Neural cell (in vitro differentiated cells): ENCODE measurements around the gene KRTAP10-9. TPM values are rescaled to one million over a fixed set of nuclear protein-coding genes. Genes with fewer than 3 reads are reported as not detected.

Source experiments
- H2AFZ ChIP-seq: fragments of 200-600, 300-800 bp; sonication (generic), shearing (Covaris generic); 2 replicates; pipeline ENCODE4 v1.6.0; 2014; ENCODE audit warnings: low read depth, mild to moderate bottlenecking, antibody characterized with exemption, low read length, moderate library complexity
- H3F3A ChIP-seq: fragments of 200-600 bp; shearing (Covaris generic); 2 replicates; pipeline ENCODE4 v1.6.1; 2016; ENCODE audit warnings: mild to moderate bottlenecking, moderate library complexity, mixed read lengths, antibody characterized with exemption, low read length; ENCODE audit not compliant: insufficient read depth, poor library complexity, severe bottlenecking
- H3K27ac ChIP-seq: fragments of 200-600, 300-800 bp; sonication (generic), shearing (Covaris generic); 2 replicates; pipeline ENCODE4 v1.5.1; 2014; ENCODE audit warnings: mild to moderate bottlenecking, low read length, moderate library complexity
- H3K27me3 ChIP-seq: fragments of 300-800, 200-600 bp; sonication (generic), shearing (Covaris generic); 2 replicates; pipeline ENCODE4 v1.6.0; 2014; ENCODE audit warnings: mild to moderate bottlenecking, low read depth, low read length, moderate library complexity; ENCODE audit not compliant: insufficient read depth
- H3K36me3 ChIP-seq: fragments of 300-800, 200-600 bp; sonication (generic), shearing (Covaris generic); 2 replicates; pipeline ENCODE4 v1.5.1; 2014; ENCODE audit warnings: mild to moderate bottlenecking, antibody characterized with exemption, low read length, moderate library complexity; ENCODE audit not compliant: insufficient read depth
- H3K4me2 ChIP-seq: fragments of 300-800, 200-600 bp; sonication (generic), shearing (Covaris generic); 2 replicates; pipeline ENCODE4 v1.6.0; 2014; ENCODE audit warnings: mild to moderate bottlenecking, low read length
- H3K4me3 ChIP-seq: fragments of 300-800, 200-600 bp; sonication (generic), shearing (Covaris generic); 2 replicates; pipeline ENCODE4 v1.5.1; 2014; ENCODE audit warnings: mild to moderate bottlenecking, low read length, moderate library complexity
- H3K79me2 ChIP-seq: fragments of 200-600 bp; shearing (Covaris generic); replicated peaks from 2 replicates; pipeline ENCODE4 v1.6.0; 2014; ENCODE audit warnings: mild to moderate bottlenecking, low read length, moderate library complexity; ENCODE audit not compliant: insufficient read depth
- H3K9ac ChIP-seq: fragments of 300-800, 200-600 bp; sonication (generic), shearing (Covaris generic); 2 replicates; pipeline ENCODE4 v1.6.1; 2016; ENCODE audit warnings: mild to moderate bottlenecking, low read length, mixed read lengths
- H3K9me2 ChIP-seq: fragments of 200-600 bp; shearing (Covaris generic); 2 replicates; pipeline ENCODE4 v1.6.1; 2016; ENCODE audit warnings: mild to moderate bottlenecking, low read length, mixed read lengths; ENCODE audit not compliant: insufficient read depth
- H3K9me3 ChIP-seq: fragments of 200-600, 300-800 bp; sonication (generic), shearing (Covaris generic); 2 replicates; pipeline ENCODE4 v1.6.1; 2016; ENCODE audit warnings: mild to moderate bottlenecking, mixed run types, low read length, moderate library complexity, mixed read lengths
- H4K20me1 ChIP-seq: fragments of 200-600 bp; shearing (Covaris generic); 2 replicates; pipeline ENCODE4 v1.6.1; 2016; ENCODE audit warnings: mild to moderate bottlenecking, mixed run types; ENCODE audit not compliant: insufficient read depth
- CTCF ChIP-seq: fragments of 450-650 bp; IDR thresholded peaks from 2 replicates; pipeline ENCODE4 v1.5.1; 2014; ENCODE audit warnings: antibody characterized with exemption, mild to moderate bottlenecking, moderate library complexity; ENCODE audit not compliant: poor library complexity, severe bottlenecking
- EP300 ChIP-seq: fragments of 450-650 bp; conservative IDR thresholded peaks from 2 replicates; pipeline ENCODE4 v1.6.1; 2014; ENCODE audit warnings: antibody characterized with exemption, mild to moderate bottlenecking, moderate library complexity; ENCODE audit not compliant: poor library complexity, severe bottlenecking
- EZH2 ChIP-seq: fragments of 200-600, 300-800 bp; shearing (Covaris generic), sonication (generic); IDR thresholded peaks from 2 replicates; pipeline ENCODE4 v1.6.1; 2014; ENCODE audit warnings: antibody characterized with exemption, low read length, borderline replicate concordance, mild to moderate bottlenecking; ENCODE audit not compliant: insufficient read depth, poor library complexity, severe bottlenecking
- MXI1 ChIP-seq: fragments of 450-650 bp; conservative IDR thresholded peaks from 2 replicates; pipeline ENCODE4 v1.6.1; 2014; ENCODE audit warnings: antibody characterized with exemption, mild to moderate bottlenecking; ENCODE audit not compliant: poor library complexity, severe bottlenecking
- POLR2AphosphoS5 ChIP-seq: IDR thresholded peaks from 2 replicates; pipeline ENCODE4 v1.6.1; 2012
- RAD21 ChIP-seq: fragments of 450-650 bp; conservative IDR thresholded peaks from 2 replicates; pipeline ENCODE4 v1.6.1; 2014; ENCODE audit warnings: antibody characterized with exemption, mild to moderate bottlenecking, moderate library complexity
- REST ChIP-seq: IDR thresholded peaks from 2 replicates; pipeline ENCODE4 v1.6.1; 2012; ENCODE audit warnings: borderline replicate concordance
- SMC3 ChIP-seq: fragments of 450-650 bp; conservative IDR thresholded peaks from 2 replicates; pipeline ENCODE4 v1.6.1; 2014; ENCODE audit warnings: antibody characterized with exemption, mild to moderate bottlenecking, moderate library complexity; ENCODE audit not compliant: poor library complexity
- TAF1 ChIP-seq: IDR thresholded peaks from 2 replicates; pipeline ENCODE4 v1.6.1; 2012; ENCODE audit warnings: low read depth
- polyA plus RNA-seq: library from polyadenylated mRNA; depleted of rRNA; stranded (reverse); fragments of >200 nt; gene quantifications from 2 replicates; pipeline ENCODE4 v1.2.3, GENCODE V29; 2014

The KRTAP10-9 gene
- polyA plus RNA-seq, 1 donor from 2014 or later: not detected

GRCh38 chr21:44649521-44650100 is 22.7 kb downstream of the KRTAP10-9 start:
- no peaks in the 10 kb centered on the region for H3K79me2 ChIP-seq
- H4K20me1 ChIP-seq: no peaks in the 10 kb centered on the region
- no peaks in the 10 kb centered on the region for H3F3A ChIP-seq
- no peaks in the 10 kb centered on the region for H3K9me2 ChIP-seq
- no peaks in the 10 kb centered on the region for H3K27me3 ChIP-seq
- no peaks in the 10 kb centered on the region for H3K36me3 ChIP-seq
- H3K4me3 ChIP-seq: no peak overlapping the region
- H3K9ac ChIP-seq: no peak overlapping the region
- no peak overlapping the region for H3K27ac ChIP-seq
- H3K9me3 ChIP-seq: no peaks in the 10 kb centered on the region
- no peak overlapping the region for H3K4me2 ChIP-seq
- H2AFZ ChIP-seq: no peak overlapping the region
- no peak for TF ChIP-seq EZH2
- TF ChIP-seq REST: no peak
- no peak for TF ChIP-seq CTCF
- no peak for TF ChIP-seq TAF1
- TF ChIP-seq SMC3: no peak
- TF ChIP-seq POLR2AphosphoS5: no peak
- no peak for TF ChIP-seq EP300
- TF ChIP-seq MXI1: no peak
- TF ChIP-seq RAD21: no peak

DNA sequence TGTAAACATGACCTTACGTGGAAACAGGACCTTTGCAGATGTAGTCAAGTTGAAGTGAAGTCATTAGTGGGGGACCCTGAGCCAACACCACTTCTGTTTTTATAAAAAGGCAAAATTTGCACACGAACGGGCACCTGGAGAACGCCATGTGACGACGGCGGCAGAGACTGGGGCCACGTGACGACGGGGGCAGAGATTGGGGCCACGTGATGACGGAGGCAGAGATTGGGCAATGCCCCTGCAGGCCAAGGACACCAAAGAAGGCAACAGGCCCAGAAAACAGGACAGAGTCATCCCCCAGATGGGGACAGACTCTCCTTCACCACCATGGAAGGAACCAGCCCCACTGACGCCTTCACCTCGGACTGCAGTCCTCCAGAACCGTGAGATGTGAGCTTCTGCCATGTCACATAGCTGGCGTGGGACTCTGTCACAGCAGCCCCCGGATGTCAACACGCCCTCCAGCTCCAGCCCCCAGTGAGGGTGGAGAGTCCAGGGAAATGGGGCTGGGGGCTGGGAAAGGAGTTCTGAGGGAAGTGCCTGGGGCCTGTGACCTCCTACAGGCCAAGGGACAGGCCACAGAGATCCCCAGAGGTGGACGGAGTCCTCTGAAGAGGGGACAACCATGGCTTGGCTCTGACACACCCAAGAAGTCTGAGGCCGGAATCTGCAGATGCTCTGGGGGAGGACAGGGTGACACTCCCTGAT is 23.5 kb downstream of the KRTAP10-9 start:
- H3K9me3 ChIP-seq: no peaks in the 10 kb centered on the region
- no peaks in the 10 kb centered on the region for H3F3A ChIP-seq
- no peak for TF ChIP-seq POLR2AphosphoS5
- TF ChIP-seq SMC3: no peak
- TF ChIP-seq CTCF: no peak
- TF ChIP-seq EZH2: no peak
- no peak for TF ChIP-seq RAD21
- TF ChIP-seq TAF1: no peak
- no peak for TF ChIP-seq EP300
- TF ChIP-seq MXI1: no peak
- TF ChIP-seq REST: no peak
- H3K4me2 ChIP-seq: no peak overlapping the region
- H3K36me3 ChIP-seq: no peaks in the 10 kb centered on the region
- H3K27ac ChIP-seq: no peak overlapping the region
- no peak overlapping the region for H2AFZ ChIP-seq
- H3K27me3 ChIP-seq: no peaks in the 10 kb centered on the region
- no peaks in the 10 kb centered on the region for H3K79me2 ChIP-seq
- no peaks in the 10 kb centered on the region for H4K20me1 ChIP-seq
- no peaks in the 10 kb centered on the region for H3K9me2 ChIP-seq
- H3K4me3 ChIP-seq: no peak overlapping the region
- H3K9ac ChIP-seq: no peak overlapping the region
